ENCODE results near the gene MED22.

The MED22 gene

DNA sequence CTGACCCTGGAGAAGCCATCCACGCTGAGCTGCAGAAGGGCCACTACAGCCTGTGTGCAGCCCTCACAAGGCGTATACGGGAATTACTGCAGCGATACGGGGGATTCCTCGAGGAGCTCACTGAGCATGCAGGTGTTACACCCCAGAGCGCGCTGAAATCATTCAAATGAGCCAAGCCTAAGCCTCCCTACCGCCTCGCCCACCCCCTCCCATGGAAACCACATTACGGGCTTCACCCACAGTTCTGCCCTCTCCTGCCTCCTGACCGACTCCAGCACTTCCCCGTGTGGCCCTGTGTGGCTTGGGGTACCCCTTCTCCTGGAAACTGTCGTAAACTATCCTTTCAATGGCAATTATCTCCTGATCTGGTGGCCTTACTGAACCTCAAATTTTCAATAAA is 25.2 kb downstream of the MED22 start (continued):
- no peak for TF ChIP-seq ZBTB1 (tag by site-specific recombination; IDR thresholded peaks at IDR 0.05)
- no peak for TF ChIP-seq ZIC2 (tag by site-specific recombination; IDR thresholded peaks at IDR 0.05)
- TF ChIP-seq, protein P1, sequence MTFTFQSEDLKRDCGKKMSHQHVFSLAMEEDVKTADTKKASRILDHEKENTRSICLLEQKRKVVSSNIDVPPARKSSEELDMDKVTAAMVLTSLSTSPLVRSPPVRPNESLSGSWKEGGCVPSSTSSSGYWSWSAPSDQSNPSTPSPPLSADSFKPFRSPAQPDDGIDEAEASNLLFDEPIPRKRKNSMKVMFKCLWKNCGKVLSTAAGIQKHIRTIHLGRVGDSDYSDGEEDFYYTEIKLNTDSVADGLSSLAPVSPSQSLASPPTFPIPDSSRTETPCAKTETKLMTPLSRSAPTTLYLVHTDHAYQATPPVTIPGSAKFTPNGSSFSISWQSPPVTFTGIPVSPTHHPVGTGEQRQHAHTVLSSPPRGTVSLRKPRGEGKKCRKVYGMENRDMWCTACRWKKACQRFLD (tag by site-specific recombination; IDR thresholded peaks at IDR 0.05) = no peak
- TF ChIP-seq, protein P2, sequence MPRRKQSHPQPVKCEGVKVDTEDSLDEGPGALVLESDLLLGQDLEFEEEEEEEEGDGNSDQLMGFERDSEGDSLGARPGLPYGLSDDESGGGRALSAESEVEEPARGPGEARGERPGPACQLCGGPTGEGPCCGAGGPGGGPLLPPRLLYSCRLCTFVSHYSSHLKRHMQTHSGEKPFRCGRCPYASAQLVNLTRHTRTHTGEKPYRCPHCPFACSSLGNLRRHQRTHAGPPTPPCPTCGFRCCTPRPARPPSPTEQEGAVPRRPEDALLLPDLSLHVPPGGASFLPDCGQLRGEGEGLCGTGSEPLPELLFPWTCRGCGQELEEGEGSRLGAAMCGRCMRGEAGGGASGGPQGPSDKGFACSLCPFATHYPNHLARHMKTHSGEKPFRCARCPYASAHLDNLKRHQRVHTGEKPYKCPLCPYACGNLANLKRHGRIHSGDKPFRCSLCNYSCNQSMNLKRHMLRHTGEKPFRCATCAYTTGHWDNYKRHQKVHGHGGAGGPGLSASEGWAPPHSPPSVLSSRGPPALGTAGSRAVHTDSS (tag by site-specific recombination; IDR thresholded peaks at IDR 0.05) = no peak
- TF ChIP-seq ZNF785 (tag by site-specific recombination; IDR thresholded peaks at IDR 0.05) = no peak
- TF ChIP-seq ZNF792 (tag by site-specific recombination; IDR thresholded peaks at IDR 0.05) = no peak
- TF ChIP-seq ZNF596 (tag by site-specific recombination; IDR thresholded peaks at IDR 0.05) = no peak
- no peak for TF ChIP-seq SP7 (tag by site-specific recombination; IDR thresholded peaks at IDR 0.05)
- TF ChIP-seq SP2 (tag by site-specific recombination; IDR thresholded peaks at IDR 0.05) = no peak

DNA sequence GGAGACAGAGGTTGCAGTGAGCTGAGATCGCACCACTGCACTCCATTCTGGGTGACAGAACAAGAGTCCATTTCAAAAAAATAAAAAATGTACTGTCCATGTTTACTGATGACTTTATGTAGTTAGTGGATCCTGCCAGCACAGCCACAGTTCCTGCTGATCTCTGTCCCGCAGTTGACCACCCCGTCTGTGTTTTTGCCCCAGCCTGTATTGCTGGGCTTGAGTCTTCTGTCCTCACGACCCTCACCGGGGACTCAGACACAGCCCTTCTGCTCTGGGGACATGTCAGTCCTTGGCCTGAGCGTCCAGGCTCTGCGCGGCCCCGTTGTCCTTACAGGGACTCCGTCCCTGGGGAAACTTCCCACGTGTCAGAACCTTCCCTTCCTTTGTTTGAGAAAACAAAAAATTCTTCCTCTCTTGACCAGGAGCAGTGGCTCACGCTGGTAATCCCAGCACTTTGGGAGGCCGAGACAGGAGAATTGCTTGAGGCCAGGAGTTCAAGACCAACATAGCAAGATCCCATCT is 26.5 kb downstream of the MED22 start:
- Histone ChIP-seq H3K36me3 (ENCODE audit: control insufficient read depth in 2 of 2, insufficient read depth in 1 of 2, low read length in 2 of 2) (no peaks in the 10 kb centered on the region), H3K27ac (ENCODE audit: extremely low read depth, low read depth, low read length) (no peak overlapping the region), H3K9me3 (ENCODE audit: control insufficient read depth, insufficient read depth, low read depth, low read length) (no peaks in the 10 kb centered on the region), H3K4me3 (ENCODE audit: low read depth, low read length) (no peak overlapping the region), H3K4me1 (ENCODE audit: control insufficient read depth, insufficient read depth, low read length) (no peaks in the 10 kb centered on the region)
- ChIA-PET POLR2A (interaction anchor here (1.0 kb wide), 1 partner anchor 26 kb away, joined by 3 read pairs; the partner anchor contains the start of gene MED22), CTCF (interaction anchor here (1.2 to 1.5 kb wide), 2 partner anchors 9 to 133 kb away, joined by 3 to 4 read pairs; no protein-coding TSS in a partner anchor)
- TF ChIP-seq ZNF785 (tag by site-specific recombination; IDR thresholded peaks at IDR 0.05) (no peak), ZFP3 (tag by site-specific recombination; IDR thresholded peaks at IDR 0.05; ENCODE audit: low read depth) (no peak), ZNF792 (tag by site-specific recombination; IDR thresholded peaks at IDR 0.05) (no peak), ZNF600 (tag by site-specific recombination; IDR thresholded peaks at IDR 0.05) (no peak), ZBTB8A (tag by site-specific recombination; IDR thresholded peaks at IDR 0.05) (no peak), ZNF658 (tag by site-specific recombination; IDR thresholded peaks at IDR 0.05) (no peak), ZNF211 (tag by site-specific recombination; IDR thresholded peaks at IDR 0.05; ENCODE audit: low read depth) (no peak), GLIS1 (tag by site-specific recombination; IDR thresholded peaks at IDR 0.05) (no peak), ZNF202 (tag by site-specific recombination; IDR thresholded peaks at IDR 0.05; ENCODE audit: borderline replicate concordance) (no peak)

DNA sequence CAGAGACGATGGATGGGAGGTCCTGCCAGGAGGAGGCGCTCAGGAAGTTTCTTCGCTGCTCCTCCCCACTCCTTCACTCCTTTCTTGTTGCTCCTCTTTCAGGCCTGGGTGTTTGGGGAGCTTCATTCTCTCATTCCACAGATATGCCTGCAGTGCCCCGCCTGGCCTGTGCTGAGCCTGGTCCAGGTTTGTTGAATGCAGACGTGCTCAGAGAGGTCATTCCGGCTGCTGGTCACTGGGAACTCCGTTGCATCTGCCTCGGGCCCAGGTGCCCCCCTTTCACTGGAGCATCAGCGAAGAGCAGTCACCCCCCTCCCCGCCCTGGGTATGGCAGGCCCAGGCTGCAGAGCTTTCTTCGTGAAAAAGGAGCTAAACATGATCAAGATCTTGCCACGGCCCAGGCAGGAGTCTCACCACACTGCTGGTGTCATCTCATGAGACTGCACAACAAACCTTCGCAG is 27.5 kb downstream of the MED22 start:
- Histone ChIP-seq H3K4me1 (ENCODE audit: control insufficient read depth, insufficient read depth, low read length) (no peaks in the 10 kb centered on the region), H3K36me3 (ENCODE audit: control insufficient read depth in 2 of 2, insufficient read depth in 1 of 2, low read length in 2 of 2) (no peaks in the 10 kb centered on the region), H3K27ac (ENCODE audit: extremely low read depth, low read depth, low read length) (no peak overlapping the region), H3K9me3 (ENCODE audit: control insufficient read depth, insufficient read depth, low read depth, low read length) (no peaks in the 10 kb centered on the region), H3K4me3 (ENCODE audit: low read depth, low read length) (no peak overlapping the region)
- ChIA-PET CTCF (interaction anchor here (0.6 to 1.5 kb wide), 6 partner anchors 10 to 177 kb away, joined by 3 to 7 read pairs (median 3); no protein-coding TSS in a partner anchor), POLR2A (interaction anchor here (1.0 kb wide), 1 partner anchor 27 kb away, joined by 3 read pairs; the partner anchor contains the start of gene MED22)
- TF ChIP-seq ZFP3 (tag by site-specific recombination; IDR thresholded peaks at IDR 0.05; ENCODE audit: low read depth) (no peak), ZSCAN30 (tag by site-specific recombination; IDR thresholded peaks at IDR 0.05) (no peak), ZBTB48 (tag by site-specific recombination; IDR thresholded peaks at IDR 0.05) (no peak), ZNF16 (tag by site-specific recombination; IDR thresholded peaks at IDR 0.05; ENCODE audit: low read depth) (no peak), IKZF3 (tag by site-specific recombination; IDR thresholded peaks at IDR 0.05) (no peak), ZNF747 (tag by site-specific recombination; IDR thresholded peaks at IDR 0.05) (no peak), HOXA7 (CRISPR knock-in tag; IDR thresholded peaks at IDR 0.05; ENCODE audit: borderline replicate concordance) (no peak), ZNF48 (tag by site-specific recombination; IDR thresholded peaks at IDR 0.05) (no peak), ZNF311 (tag by site-specific recombination; IDR thresholded peaks at IDR 0.05; ENCODE audit: borderline replicate concordance) (no peak), RBAK (tag by site-specific recombination; IDR thresholded peaks at IDR 0.05) (no peak), ZSCAN23 (tag by site-specific recombination; IDR thresholded peaks at IDR 0.05) (no peak), ZNF350 (tag by site-specific recombination; IDR thresholded peaks at IDR 0.05) (no peak), YY1 (tag by site-specific recombination; IDR thresholded peaks at IDR 0.05) (no peak), ZNF776 (tag by site-specific recombination; IDR thresholded peaks at IDR 0.05; ENCODE audit: borderline replicate concordance) (no peak)
- TF ChIP-seq, protein P3, sequence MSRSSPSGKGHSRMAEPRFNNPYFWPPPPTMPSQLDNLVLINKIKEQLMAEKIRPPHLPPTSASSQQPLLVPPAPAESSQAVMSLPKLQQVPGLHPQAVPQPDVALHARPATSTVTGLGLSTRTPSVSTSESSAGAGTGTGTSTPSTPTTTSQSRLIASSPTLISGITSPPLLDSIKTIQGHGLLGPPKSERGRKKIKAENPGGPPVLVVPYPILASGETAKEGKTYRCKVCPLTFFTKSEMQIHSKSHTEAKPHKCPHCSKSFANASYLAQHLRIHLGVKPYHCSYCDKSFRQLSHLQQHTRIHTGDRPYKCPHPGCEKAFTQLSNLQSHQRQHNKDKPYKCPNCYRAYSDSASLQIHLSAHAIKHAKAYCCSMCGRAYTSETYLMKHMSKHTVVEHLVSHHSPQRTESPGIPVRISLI (tag by site-specific recombination; IDR thresholded peaks at IDR 0.05) = no peak
- TF ChIP-seq, protein P4, sequence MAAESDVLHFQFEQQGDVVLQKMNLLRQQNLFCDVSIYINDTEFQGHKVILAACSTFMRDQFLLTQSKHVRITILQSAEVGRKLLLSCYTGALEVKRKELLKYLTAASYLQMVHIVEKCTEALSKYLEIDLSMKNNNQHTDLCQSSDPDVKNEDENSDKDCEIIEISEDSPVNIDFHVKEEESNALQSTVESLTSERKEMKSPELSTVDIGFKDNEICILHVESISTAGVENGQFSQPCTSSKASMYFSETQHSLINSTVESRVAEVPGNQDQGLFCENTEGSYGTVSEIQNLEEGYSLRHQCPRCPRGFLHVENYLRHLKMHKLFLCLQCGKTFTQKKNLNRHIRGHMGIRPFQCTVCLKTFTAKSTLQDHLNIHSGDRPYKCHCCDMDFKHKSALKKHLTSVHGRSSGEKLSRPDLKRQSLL (tag by site-specific recombination; IDR thresholded peaks at IDR 0.05) = no peak

Data from HEK293 (cell line).